Gastrocnemius medialis (tissue), 4 donors: ENCODE measurements around the gene C2orf68. TPM values are rescaled to one million over a fixed set of nuclear protein-coding genes. Genes with fewer than 3 reads are reported as not detected.

Experiments used
- ATAC-seq, 2 donors: fragments of 150-250 bp; one replicate each; pipeline ENCODE4 v1.9.1; 2016
- DNase-seq, 2 donors: peaks; one replicate each; pipeline ENCODE4 v3.0.0-alpha.2; 2019
- H3K27ac ChIP-seq, 4 donors: fragments of 200-600 bp; sonication (generic); 1 replicate in 1 of 4; 2 replicates in 3 of 4; pipeline ENCODE4 v1.5.1; 2016 to 2018; ENCODE audit warnings: mild to moderate bottlenecking in 2 of 4, moderate library complexity in 1 of 4
- H3K27me3 ChIP-seq, 3 donors: fragments of 200-600 bp; sonication (generic) in 2 of 3; 1 replicate in 1 of 3; 2 replicates in 2 of 3; pipeline versions ENCODE4 v1.5.1 to v1.6.0; 2016 to 2019; ENCODE audit warnings: mild to moderate bottlenecking in 1 of 3, moderate library complexity in 1 of 3
- H3K36me3 ChIP-seq, 2 donors: fragments of 200-600 bp; sonication (generic) in 1 of 2; one replicate each; pipeline ENCODE4 v1.5.1; 2017 to 2018
- H3K4me1 ChIP-seq, 2 donors: fragments of 200-600 bp; sonication (generic) in 1 of 2; one replicate each; pipeline ENCODE4 v1.5.1; 2016 to 2017; ENCODE audit warnings: mild to moderate bottlenecking in 2 of 2
- H3K4me3 ChIP-seq, 4 donors: fragments of 200-600 bp; sonication (generic) in 3 of 4; 1 replicate in 1 of 4; 2 replicates in 3 of 4; pipeline ENCODE4 v1.5.1; 2016 to 2019; ENCODE audit warnings: mild to moderate bottlenecking in 2 of 4
- H3K9me3 ChIP-seq, 3 donors: fragments of 200-600 bp; sonication (generic) in 2 of 3; 1 replicate in 1 of 3; 2 replicates in 2 of 3; pipeline ENCODE4 v1.5.1; 2016 to 2019
- POLR2A ChIP-seq, 2 donors: fragments of 450-650 bp; IDR thresholded peaks; one replicate each; pipeline ENCODE4 v1.6.1; 2017; ENCODE audit warnings: antibody characterized with exemption in 2 of 2, mild to moderate bottlenecking in 2 of 2, moderate library complexity in 2 of 2
- in situ Hi-C, 4 donors: fragments of 200-750 bp; cut with MboI; loops; one replicate each; pipeline versions ENCODE4 v1.15.0 to v1.8.0; 2017; ENCODE audit warnings: low sequenced_read_pairs in 4 of 4
- intact Hi-C: fragments of 100-400 bp; cut with DNase I; formaldehyde crosslinking; loops from one replicate; pipeline ENCODE4 v1.15.1; 2023; ENCODE audit warnings: low total_unique reads
- total RNA-seq, 4 donors: library from RNA; depleted of rRNA; stranded (reverse); fragments of >200 nt; gene quantifications; one replicate each; pipeline versions ENCODE4 v1.1.0 to v1.2.3, GENCODE V29; 2016
- TF ChIP-seq, protein P1 (sequence below), 5 experiments: fragments of 450-650 bp in 3 of 5; fragments of 200-600 bp in 2 of 5; sonication (generic) in 2 of 5; IDR thresholded peaks in 4 of 5; conservative IDR thresholded peaks in 1 of 5; 1 replicate in 4 of 5; 2 replicates in 1 of 5; pipeline ENCODE4 v1.5.1; 2016 to 2019; ENCODE audit warnings: antibody characterized with exemption in 5 of 5, mild to moderate bottlenecking in 3 of 5, moderate library complexity in 3 of 5

Gene C2orf68
- total RNA-seq, 4 donors from 2014 or later = 28.4 to 35.4 (median 32.3) TPM

DNA sequence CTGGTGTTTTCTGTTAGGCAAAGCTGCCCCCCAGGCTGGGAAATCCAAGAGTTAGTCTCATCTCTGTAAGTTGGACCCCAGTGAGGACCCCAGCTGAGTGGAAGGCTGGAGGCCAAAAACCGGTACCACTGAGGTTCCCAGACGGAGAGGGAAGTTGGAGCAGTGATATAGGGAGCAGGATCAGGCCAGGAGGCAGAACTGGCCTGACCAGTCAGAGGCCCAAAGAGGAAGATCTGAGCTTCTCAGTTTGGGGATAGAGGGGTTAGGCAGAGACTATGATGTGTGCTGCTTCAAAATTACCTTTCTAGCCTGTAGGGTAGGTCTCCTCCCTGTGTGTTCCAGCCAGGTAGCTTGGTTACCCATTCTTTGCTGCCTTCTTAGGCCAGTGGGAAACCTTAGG lies 20.9 kb downstream of the C2orf68 start:
- Histone ChIP-seq H3K4me1 (peaks cover 76% of the 10 kb centered on the region in 2 donors), H3K27ac (peak overlapping the region; percentile 88 to 98 (median 90)), H3K27me3 (no peaks in the 10 kb centered on the region), H3K36me3 (peaks cover 0 to 7% of the 10 kb centered on the region in 2 donors), H3K9me3 (no peaks in the 10 kb centered on the region), H3K4me3 (no peak overlapping the region)
- in situ Hi-C loops = no loop called here
- TF ChIP-seq POLR2A (IDR thresholded peaks at IDR 0.05) = no peak
- TF ChIP-seq, protein P1, sequence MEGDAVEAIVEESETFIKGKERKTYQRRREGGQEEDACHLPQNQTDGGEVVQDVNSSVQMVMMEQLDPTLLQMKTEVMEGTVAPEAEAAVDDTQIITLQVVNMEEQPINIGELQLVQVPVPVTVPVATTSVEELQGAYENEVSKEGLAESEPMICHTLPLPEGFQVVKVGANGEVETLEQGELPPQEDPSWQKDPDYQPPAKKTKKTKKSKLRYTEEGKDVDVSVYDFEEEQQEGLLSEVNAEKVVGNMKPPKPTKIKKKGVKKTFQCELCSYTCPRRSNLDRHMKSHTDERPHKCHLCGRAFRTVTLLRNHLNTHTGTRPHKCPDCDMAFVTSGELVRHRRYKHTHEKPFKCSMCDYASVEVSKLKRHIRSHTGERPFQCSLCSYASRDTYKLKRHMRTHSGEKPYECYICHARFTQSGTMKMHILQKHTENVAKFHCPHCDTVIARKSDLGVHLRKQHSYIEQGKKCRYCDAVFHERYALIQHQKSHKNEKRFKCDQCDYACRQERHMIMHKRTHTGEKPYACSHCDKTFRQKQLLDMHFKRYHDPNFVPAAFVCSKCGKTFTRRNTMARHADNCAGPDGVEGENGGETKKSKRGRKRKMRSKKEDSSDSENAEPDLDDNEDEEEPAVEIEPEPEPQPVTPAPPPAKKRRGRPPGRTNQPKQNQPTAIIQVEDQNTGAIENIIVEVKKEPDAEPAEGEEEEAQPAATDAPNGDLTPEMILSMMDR (IDR thresholded peaks at IDR 0.05 in 4 of 5, conservative IDR thresholded peaks at IDR 0.05 in 1 of 5) = no peak
- DNase-seq = no peak
- intact Hi-C loops = no loop called here
- no peak for ATAC-seq

DNA sequence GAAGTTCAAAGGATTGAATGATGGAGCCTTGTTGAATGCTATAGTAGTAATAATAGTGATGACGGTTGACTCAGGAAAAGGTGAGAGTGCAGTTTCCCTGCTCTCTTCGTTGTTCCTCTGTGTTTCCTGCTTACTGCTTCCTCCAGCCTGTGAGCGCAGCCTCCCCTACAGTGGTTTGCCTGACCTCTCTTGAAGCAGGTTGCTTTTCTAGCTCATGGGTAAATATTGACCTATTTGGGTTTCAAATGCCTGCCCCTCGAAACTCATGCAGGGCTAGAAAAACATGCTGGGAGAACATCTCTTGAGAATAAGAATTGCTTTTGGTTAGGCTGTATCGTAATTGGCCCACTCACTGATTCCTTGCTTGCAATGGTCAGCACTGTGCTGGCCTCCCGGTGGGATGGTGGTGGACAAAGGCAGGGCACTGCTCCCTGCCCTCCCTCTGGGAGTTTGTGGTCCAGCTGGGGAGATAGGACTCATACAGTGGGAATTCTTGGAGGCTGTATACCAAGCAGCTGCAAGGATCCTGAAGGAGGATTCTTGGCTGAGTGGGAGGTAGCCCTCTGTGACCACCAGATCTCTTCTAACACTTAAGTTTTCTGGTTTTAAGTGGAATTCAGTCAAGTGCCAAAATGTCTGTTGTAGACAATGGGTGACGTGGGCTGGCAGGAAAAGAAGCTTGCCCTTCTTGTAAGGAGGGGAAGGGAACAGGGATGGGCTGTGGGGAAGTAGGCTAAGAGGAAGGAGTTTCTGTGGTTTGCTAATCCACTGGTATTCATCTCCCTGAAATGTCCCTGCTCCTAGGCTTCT lies 21.7 kb downstream of the C2orf68 start:
- no peak for ATAC-seq
- H3K36me3 ChIP-seq = peaks cover 0 to 7% of the 10 kb centered on the region in 2 donors
- H3K27me3 ChIP-seq = no peaks in the 10 kb centered on the region
- intact Hi-C loops (no loop called here), in situ Hi-C loops (no loop called here)
- H3K4me1 ChIP-seq = peaks cover 84% of the 10 kb centered on the region in 2 donors
- H3K27ac ChIP-seq = peak overlapping the region; percentile 88 to 98 (median 90)
- no peak for DNase-seq
- no peaks in the 10 kb centered on the region for H3K9me3 ChIP-seq
- TF ChIP-seq, protein P1 (IDR thresholded peaks at IDR 0.05 in 4 of 5, conservative IDR thresholded peaks at IDR 0.05 in 1 of 5) = no peak
- no peak for TF ChIP-seq POLR2A (IDR thresholded peaks at IDR 0.05)
- H3K4me3 ChIP-seq = no peak overlapping the region

DNA sequence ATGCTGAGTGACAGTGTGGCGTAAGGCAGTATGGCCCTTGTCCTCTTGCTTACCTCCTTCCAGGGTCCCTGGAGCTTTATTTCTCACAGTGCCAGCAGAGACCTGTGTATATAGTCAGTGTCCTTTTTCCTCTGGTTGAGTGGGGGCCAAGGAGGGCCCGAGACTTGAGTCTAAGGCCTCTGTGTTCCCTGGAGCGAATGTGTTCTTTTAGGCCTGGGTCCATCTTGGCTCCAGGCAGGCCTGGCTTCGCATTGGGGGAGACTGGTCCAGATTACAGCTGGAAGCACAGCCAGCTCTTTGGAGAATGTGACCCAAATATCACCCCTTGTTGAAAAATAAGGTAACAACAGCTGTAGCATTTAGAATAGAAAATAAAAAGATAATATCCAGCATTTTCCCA lies 22.7 kb downstream of the C2orf68 start:
- H3K9me3 ChIP-seq = no peaks in the 10 kb centered on the region
- peaks cover 0 to 7% of the 10 kb centered on the region in 2 donors for H3K36me3 ChIP-seq
- in situ Hi-C loops (no loop called here), intact Hi-C loops (no loop called here)
- H3K4me1 ChIP-seq = peaks cover 78 to 80% of the 10 kb centered on the region in 2 donors
- no peaks in the 10 kb centered on the region for H3K27me3 ChIP-seq
- DNase-seq (peak in 1 of 2 donors; percentile 52), ATAC-seq (peak in 1 of 2 donors; percentile 8)
- peak overlapping the region; percentile 88 to 98 (median 90) for H3K27ac ChIP-seq
- no peak overlapping the region for H3K4me3 ChIP-seq
- no peak for TF ChIP-seq POLR2A (IDR thresholded peaks at IDR 0.05)
- TF ChIP-seq, protein P1 (IDR thresholded peaks at IDR 0.05 in 4 of 5, conservative IDR thresholded peaks at IDR 0.05 in 1 of 5) = no peak

DNA sequence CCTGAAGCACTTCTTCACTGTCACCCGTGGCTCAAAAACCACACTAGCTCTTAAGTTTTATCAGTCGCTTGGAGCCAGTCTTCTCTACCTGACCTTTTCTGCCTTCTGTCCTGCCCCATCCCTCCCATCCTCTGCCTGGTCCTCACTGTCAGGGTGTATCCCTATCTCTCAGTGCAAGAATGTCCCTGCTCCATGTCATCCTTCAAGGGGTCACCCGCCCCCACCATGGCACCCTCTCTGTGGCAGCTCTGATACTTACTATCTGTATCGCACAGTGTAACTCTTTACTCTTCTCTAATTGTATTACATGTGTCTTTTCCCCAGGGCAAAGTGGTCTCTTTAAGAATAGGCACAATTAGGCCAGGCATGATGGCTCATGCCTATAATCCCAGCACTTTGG lies 23.2 kb downstream of the C2orf68 start:
- TF ChIP-seq, protein P1 (IDR thresholded peaks at IDR 0.05 in 4 of 5, conservative IDR thresholded peaks at IDR 0.05 in 1 of 5) = no peak
- no peak for TF ChIP-seq POLR2A (IDR thresholded peaks at IDR 0.05)
- Histone ChIP-seq H3K9me3 (no peaks in the 10 kb centered on the region), H3K27me3 (no peaks in the 10 kb centered on the region), H3K36me3 (peaks cover 0 to 7% of the 10 kb centered on the region in 2 donors), H3K4me3 (no peak overlapping the region), H3K4me1 (peaks cover 80% of the 10 kb centered on the region in 2 donors), H3K27ac (peak overlapping the region; percentile 88 to 98 (median 90))
- no peak for ATAC-seq
- intact Hi-C loops = no loop called here
- DNase-seq = no peak
- in situ Hi-C loops = no loop called here
